HG03139 (cell line): ENCODE results near the gene DEFB118.
"Not testable (repeated sequence)": the region's sequence is repeated elsewhere in the genome, so short reads cannot be mapped to it uniquely, and the experiment has no call there.

ENCODE experiments used
- ATAC-seq: cut with Tn5 transposase; IDR thresholded peaks from one replicate; pipeline ENCODE4 v1.9.1; 2021; ENCODE audit not compliant: unreplicated experiment

Gene DEFB118

GRCh38 chr20:31368301-31368700 lies at the start of gene DEFB118:
DEFB118 (plus strand) TSS chr20:31368601; CDS start chr20:31368651, 50 bp downstream.
- ATAC-seq: no peak

GRCh38 chr20:31322504-31322903 lies 45.9 kb upstream of the DEFB118 start:
- ATAC-seq: no peak

- no peak for ATAC-seq
These were observed 37.5 kb upstream of the DEFB118 start for GRCh38 chr20:31330893-31331292.

GRCh38 chr20:31341470-31341869 lies 26.9 kb upstream of the DEFB118 start:
- no peak for ATAC-seq

GRCh38 chr20:31355981-31356380 lies 12.4 kb upstream of the DEFB118 start:
- no peak for ATAC-seq

- ATAC-seq: no peak
These were observed 5.1 kb upstream of the DEFB118 start for GRCh38 chr20:31363295-31363694.

- not testable (repeated sequence) for ATAC-seq
These were observed 4.1 kb upstream of the DEFB118 start for GRCh38 chr20:31364272-31364671.

GRCh38 chr20:31374346-31374745 lies 5.9 kb downstream of the DEFB118 start:
- ATAC-seq: no peak

- ATAC-seq: no peak
These were observed 22.1 kb downstream of the DEFB118 start, which contains the start of gene DEFB119 for GRCh38 chr20:31390490-31390889. DEFB119 (minus strand) TSS chr20:31390590; CDS start chr20:31390483, 107 bp downstream.

GRCh38 chr20:31392836-31393235 lies 24.4 kb downstream of the DEFB118 start:
- no peak for ATAC-seq

- no peak for ATAC-seq
These were observed 26.5 kb downstream of the DEFB118 start for GRCh38 chr20:31394900-31395299.

GRCh38 chr20:31403886-31404285 lies 35.5 kb downstream of the DEFB118 start:
- ATAC-seq: no peak

- no peak for ATAC-seq
These were observed 37.7 kb downstream of the DEFB118 start, which contains the start of gene DEFB121 for GRCh38 chr20:31406115-31406514. DEFB121 (minus strand) TSS chr20:31406215; CDS start chr20:31406152, 63 bp downstream.

GRCh38 chr20:31410011-31410410 lies 41.6 kb downstream of the DEFB118 start:
- ATAC-seq: no peak

GRCh38 chr20:31414381-31414780 lies 46.0 kb downstream of the DEFB118 start:
- no peak for ATAC-seq

GRCh38 chr20:31415653-31416052 lies 47.3 kb downstream of the DEFB118 start:
- ATAC-seq: no peak

GRCh38 chr20:31418307-31418706 lies 49.9 kb downstream of the DEFB118 start:
- ATAC-seq: no peak
